ENCODE results near the gene INO80E. TPM values are rescaled to one million over a fixed set of nuclear protein-coding genes. Genes with fewer than 3 reads are reported as not detected.

Gene INO80E
- total RNA-seq, 1 experiment from 2014 or later: 89.8 TPM

GRCh38 chr16:30054451-30054850, 58.4 kb downstream of the INO80E start:
- no peak overlapping the region for H2AFZ ChIP-seq (ENCODE audit: low read depth, low read length, poor library complexity, severe bottlenecking)
- peak overlapping the region; percentile 100 for H3K4me2 ChIP-seq (ENCODE audit: low read length)
- BruUV-seq (replicated peaks): no TSS peak
- CTCF ChIA-PET: interaction anchor here (1.9 kb wide), 1 partner anchor 11 kb away, joined by 10 read pairs; the partner anchor contains the start of gene ALDOA
- DNase-seq (ENCODE audit: low read depth, low spot score): no peak
- H3K4me3 ChIP-seq (replicated peaks in 1 of 2; ENCODE audit: low read depth in 1 of 2, low read length in 2 of 2): peak overlapping the region in 1 of 2 experiments; percentile 93; a peak in 1 of 4 replicates
- no peaks in the 10 kb centered on the region for H3K27me3 ChIP-seq (ENCODE audit: insufficient read depth, low read length)
- 0 out of 4 replicates have a peak, but pooled peaks cover 0 to under 1% of the 10 kb centered on the region in 2 experiments for H3K36me3 ChIP-seq (ENCODE audit: control insufficient read depth in 1 of 2, insufficient read depth in 2 of 2, low read length in 2 of 2)
- no peaks in the 10 kb centered on the region for H3K9me2 ChIP-seq (ENCODE audit: insufficient read depth)
- no peaks in the 10 kb centered on the region for H3K9me3 ChIP-seq (ENCODE audit: control insufficient read depth in 1 of 2, insufficient read depth in 1 of 2, low read depth in 1 of 2, low read length in 2 of 2)
- RAD21 ChIA-PET (ENCODE audit: low non-redundant PET in 1 of 2, low total read pairs in 2 of 2, uncharacterized antibody in 2 of 2, unreplicated experiment in 2 of 2): no interaction called here
- peaks cover 6 to 36% of the 10 kb centered on the region in 2 experiments; a peak in 2 of 4 replicates for H3K4me1 ChIP-seq (ENCODE audit: control insufficient read depth in 1 of 2, insufficient read depth in 2 of 2, low read length in 2 of 2)
- no peaks in the 10 kb centered on the region for H4K20me1 ChIP-seq (ENCODE audit: insufficient read depth)
- H3K27ac ChIP-seq (ENCODE audit: low read depth, low read length): 0 out of 2 replicates have a peak overlapping the region, but pooled peaks have one; percentile 7
- ATAC-seq: no peak
- no peak overlapping the region for H3K9ac ChIP-seq (ENCODE audit: low read length)
- TF ChIP-seq SIN3A (IDR thresholded peaks at IDR 0.05; ENCODE audit: low read depth): no peak
- TF ChIP-seq CTCF (IDR thresholded peaks at IDR 0.05 in 2 of 3, conservative IDR thresholded peaks at IDR 0.05 in 1 of 3; ENCODE audit: borderline replicate concordance in 1 of 3, insufficient read depth in 1 of 3, low read depth in 2 of 3, low read length in 2 of 3): no peak
- TF ChIP-seq EGR1 (IDR thresholded peaks at IDR 0.05; ENCODE audit: low read depth): no peak
- TF ChIP-seq SRF (IDR thresholded peaks at IDR 0.05; ENCODE audit: low read depth): no peak
- TF ChIP-seq YY1 (IDR thresholded peaks at IDR 0.05; ENCODE audit: extremely low read depth, insufficient replicate concordance, low read depth, low read length): no peak
- intact Hi-C loops (cut with micrococcal nuclease): no loop called here
- POLR2A ChIA-PET: no interaction called here
- peaks cover 7% of the 10 kb centered on the region for H3K79me2 ChIP-seq (ENCODE audit: insufficient read depth, low read length)

GRCh38 chr16:30054959-30055553, 59.0 kb downstream of the INO80E start:
- Histone ChIP-seq H2AFZ (ENCODE audit: low read depth, low read length, poor library complexity, severe bottlenecking) (no peak overlapping the region), H3K9ac (ENCODE audit: low read length) (no peak overlapping the region), H3K4me3 (replicated peaks in 1 of 2; ENCODE audit: low read depth in 1 of 2, low read length in 2 of 2) (no peak overlapping the region), H3K79me2 (ENCODE audit: insufficient read depth, low read length) (peaks cover 7% of the 10 kb centered on the region), H4K20me1 (ENCODE audit: insufficient read depth) (no peaks in the 10 kb centered on the region), H3K27me3 (ENCODE audit: insufficient read depth, low read length) (no peaks in the 10 kb centered on the region), H3K4me2 (ENCODE audit: low read length) (peak overlapping the region; percentile 100), H3K9me3 (ENCODE audit: control insufficient read depth in 1 of 2, insufficient read depth in 1 of 2, low read depth in 1 of 2, low read length in 2 of 2) (no peaks in the 10 kb centered on the region), H3K9me2 (ENCODE audit: insufficient read depth) (no peaks in the 10 kb centered on the region), H3K4me1 (ENCODE audit: control insufficient read depth in 1 of 2, insufficient read depth in 2 of 2, low read length in 2 of 2) (peaks cover 6 to 36% of the 10 kb centered on the region in 2 experiments; a peak in 2 of 4 replicates), H3K27ac (ENCODE audit: low read depth, low read length) (0 out of 2 replicates have a peak overlapping the region, but pooled peaks have one; percentile 7), H3K36me3 (ENCODE audit: control insufficient read depth in 1 of 2, insufficient read depth in 2 of 2, low read length in 2 of 2) (0 out of 4 replicates have a peak, but pooled peaks cover 0 to 3% of the 10 kb centered on the region in 2 experiments)
- DNase-seq (ENCODE audit: low read depth, low spot score) (no peak), ATAC-seq (peak; percentile 68)
- BruUV-seq (replicated peaks): no TSS peak
- CTCF ChIA-PET: interaction anchor here (0.8 to 1.9 kb wide), 4 partner anchors 9 to 355 kb away, joined by 3 to 10 read pairs (median 6); partner anchors contain the start of genes ALDOA and TBX6
- POLR2A ChIA-PET: interaction anchor here (2.6 kb wide), 1 partner anchor 10 kb away, joined by 11 read pairs; the partner anchor contains the start of gene ALDOA
- RAD21 ChIA-PET (ENCODE audit: low non-redundant PET in 1 of 2, low total read pairs in 2 of 2, uncharacterized antibody in 2 of 2, unreplicated experiment in 2 of 2): no interaction called here
- intact Hi-C loops (cut with micrococcal nuclease): no loop called here
- no peak for TF ChIP-seq SIN3A (IDR thresholded peaks at IDR 0.05; ENCODE audit: low read depth)
- TF ChIP-seq ELF1 (IDR thresholded peaks at IDR 0.05; ENCODE audit: borderline replicate concordance, low read depth): no peak
- TF ChIP-seq FOSL1 (IDR thresholded peaks at IDR 0.05; ENCODE audit: low read depth): no peak
- no peak for TF ChIP-seq CBX3 (IDR thresholded peaks at IDR 0.05; ENCODE audit: low read depth)
- TF ChIP-seq, protein P1, sequence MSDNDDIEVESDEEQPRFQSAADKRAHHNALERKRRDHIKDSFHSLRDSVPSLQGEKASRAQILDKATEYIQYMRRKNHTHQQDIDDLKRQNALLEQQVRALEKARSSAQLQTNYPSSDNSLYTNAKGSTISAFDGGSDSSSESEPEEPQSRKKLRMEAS (IDR thresholded peaks at IDR 0.05): no peak
- TF ChIP-seq TCF7L2 (IDR thresholded peaks at IDR 0.05; ENCODE audit: borderline replicate concordance, extremely low read depth, insufficient read depth, insufficient read length): no peak
- no peak for TF ChIP-seq EZH2 (IDR thresholded peaks at IDR 0.05)
- peak; percentile 42 for TF ChIP-seq RAD21 (IDR thresholded peaks at IDR 0.05; ENCODE audit: low read depth)
- no peak for TF ChIP-seq POLR2A (IDR thresholded peaks at IDR 0.05; ENCODE audit: borderline replicate concordance, extremely low read depth, insufficient read depth, insufficient read length)
- TF ChIP-seq EZH2phosphoT487 (IDR thresholded peaks at IDR 0.05; ENCODE audit: borderline replicate concordance): no peak
- no peak for TF ChIP-seq ZNF274 (IDR thresholded peaks at IDR 0.05; ENCODE audit: low read depth, low read length)
- no peak for TF ChIP-seq CEBPB (IDR thresholded peaks at IDR 0.05; ENCODE audit: low read depth)
- TF ChIP-seq ATF3 (IDR thresholded peaks at IDR 0.05): no peak
- TF ChIP-seq JUND (IDR thresholded peaks at IDR 0.05): no peak

Measured in HCT116 (cell line).